BLaER1 (cell line): ENCODE results near the gene ZNF3.

Experiments used
- H3K27ac ChIP-seq: shearing (Covaris generic); formaldehyde crosslinking; 2 replicates; pipeline ENCODE4 v1.8.1; 2022
- H3K27me3 ChIP-seq: shearing (Covaris generic); formaldehyde crosslinking; 2 replicates; pipeline ENCODE4 v1.8.1; 2022
- H3K36me3 ChIP-seq: shearing (Covaris generic); formaldehyde crosslinking; 2 replicates; pipeline ENCODE4 v1.8.1; 2022
- H3K4me1 ChIP-seq: shearing (Covaris generic); formaldehyde crosslinking; 2 replicates; pipeline ENCODE4 v1.8.1; 2022
- H3K4me2 ChIP-seq: shearing (Covaris generic); formaldehyde crosslinking; 2 replicates; pipeline ENCODE4 v1.8.1; 2022
- H3K4me3 ChIP-seq: shearing (Covaris generic); formaldehyde crosslinking; 2 replicates; pipeline ENCODE4 v1.8.1; 2022
- H3K9ac ChIP-seq: shearing (Covaris generic); formaldehyde crosslinking; 2 replicates; pipeline ENCODE4 v1.8.1; 2022
- H3K9me3 ChIP-seq: shearing (Covaris generic); formaldehyde crosslinking; 2 replicates; pipeline ENCODE4 v1.8.1; 2022
- H4K20me1 ChIP-seq: shearing (Covaris generic); formaldehyde crosslinking; 2 replicates; pipeline ENCODE4 v1.8.1; 2022
- Cebpa-rat ChIP-seq: shearing (Covaris generic); IDR thresholded peaks from 2 replicates; pipeline ENCODE4 v1.8.1; 2022

ZNF3 gene

GRCh38 chr7:100090527-100091410 is 9.2 kb upstream of the ZNF3 start:
- peak overlapping the region; percentile 79; the same call in 1 of the 2 replicates for H3K4me2 ChIP-seq
- H4K20me1 ChIP-seq, result peaks cover 52% of the 10 kb centered on the region
- TF ChIP-seq Cebpa-rat, result no peak
- H3K27me3 ChIP-seq, result no peaks in the 10 kb centered on the region
- no peak overlapping the region for H3K4me3 ChIP-seq
- H3K9me3 ChIP-seq, result no peaks in the 10 kb centered on the region
- H3K27ac ChIP-seq, result no peak overlapping the region
- H3K4me1 ChIP-seq, result peaks cover 40% of the 10 kb centered on the region
- peak overlapping the region; percentile 96; the same call in 1 of the 2 replicates for H3K9ac ChIP-seq
- H3K36me3 ChIP-seq, result peaks cover 60% of the 10 kb centered on the region

- Histone ChIP-seq H3K9me3 (no peaks in the 10 kb centered on the region), H3K4me1 (peaks cover 35% of the 10 kb centered on the region), H3K27ac (peak overlapping the region; percentile 91), H3K4me3 (peak overlapping the region; percentile 87), H3K27me3 (no peaks in the 10 kb centered on the region), H3K36me3 (peaks cover 48% of the 10 kb centered on the region), H4K20me1 (peaks cover 41% of the 10 kb centered on the region), H3K4me2 (peak overlapping the region; percentile 79), H3K9ac (peak overlapping the region; percentile 96)
- TF ChIP-seq Cebpa-rat, result no peak
These were observed 8.1 kb upstream of the ZNF3 start for GRCh38 chr7:100089458-100090196.

- Histone ChIP-seq H3K9me3 (no peaks in the 10 kb centered on the region), H3K4me2 (peak within 1 kb of the TSS; percentile 79), H3K27me3 (no peaks in the 10 kb centered on the region), H3K36me3 (peaks cover 40% of the 10 kb centered on the region), H3K4me3 (peak within 1 kb of the TSS; percentile 87), H4K20me1 (peaks cover 33% of the 10 kb centered on the region), H3K4me1 (peaks cover 35% of the 10 kb centered on the region), H3K27ac (peak within 1 kb of the TSS; percentile 91), H3K9ac (peak within 1 kb of the TSS; percentile 96)
- TF ChIP-seq Cebpa-rat, result no peak
These were observed 7.3 kb upstream of the ZNF3 start, which contains the start of gene COPS6 for GRCh38 chr7:100088621-100089457. TSS of gene COPS6 (plus strand) at chr7:100088969. CDS start at chr7:100088991, 22 bp downstream.

GRCh38 chr7:100088095-100088620 is 6.6 kb upstream of the ZNF3 start:
- Histone ChIP-seq H3K4me3 (peak overlapping the region; percentile 87), H3K4me2 (peak overlapping the region; percentile 79), H3K9ac (peak overlapping the region; percentile 96), H3K27me3 (peaks cover 4% of the 10 kb centered on the region; the same call in 1 of the 2 replicates), H3K27ac (peak overlapping the region; percentile 91), H3K4me1 (peaks cover 28% of the 10 kb centered on the region), H3K9me3 (no peaks in the 10 kb centered on the region), H4K20me1 (peaks cover 26% of the 10 kb centered on the region), H3K36me3 (peaks cover 33% of the 10 kb centered on the region)
- TF ChIP-seq Cebpa-rat, result no peak

- no peaks in the 10 kb centered on the region for H3K9me3 ChIP-seq
- H3K9ac ChIP-seq, result no peak overlapping the region
- H3K4me3 ChIP-seq, result no peak overlapping the region
- H3K4me2 ChIP-seq, result no peak overlapping the region
- H4K20me1 ChIP-seq, result peaks cover 17% of the 10 kb centered on the region
- H3K27ac ChIP-seq, result no peak overlapping the region
- no peak for TF ChIP-seq Cebpa-rat
- H3K27me3 ChIP-seq, result peaks cover 13% of the 10 kb centered on the region
- peaks cover 24% of the 10 kb centered on the region for H3K36me3 ChIP-seq
- peaks cover 35% of the 10 kb centered on the region for H3K4me1 ChIP-seq
These were observed 5.7 kb upstream of the ZNF3 start for GRCh38 chr7:100087055-100087750.

GRCh38 chr7:100085515-100085914 is 4.0 kb upstream of the ZNF3 start:
- Histone ChIP-seq H3K9me3 (no peaks in the 10 kb centered on the region), H3K36me3 (peaks cover 7% of the 10 kb centered on the region), H3K4me2 (no peak overlapping the region), H3K27me3 (peaks cover 13% of the 10 kb centered on the region), H3K9ac (no peak overlapping the region), H3K4me1 (peaks cover 32% of the 10 kb centered on the region), H4K20me1 (no peaks in the 10 kb centered on the region; the same call in 1 of the 2 replicates), H3K27ac (no peak overlapping the region), H3K4me3 (no peak overlapping the region)
- no peak for TF ChIP-seq Cebpa-rat

GRCh38 chr7:100082978-100083377 is 1.5 kb upstream of the ZNF3 start:
- H3K27ac ChIP-seq, result no peak overlapping the region
- H3K4me3 ChIP-seq, result no peak overlapping the region
- peak overlapping the region; percentile 71 for H3K4me2 ChIP-seq
- H3K27me3 ChIP-seq, result peaks cover 13% of the 10 kb centered on the region
- H3K9me3 ChIP-seq, result peaks cover 10% of the 10 kb centered on the region
- peaks cover 29% of the 10 kb centered on the region for H3K4me1 ChIP-seq
- peaks cover 25% of the 10 kb centered on the region; the same call in 1 of the 2 replicates for H4K20me1 ChIP-seq
- TF ChIP-seq Cebpa-rat, result no peak
- peaks cover 23% of the 10 kb centered on the region for H3K36me3 ChIP-seq
- H3K9ac ChIP-seq, result no peak overlapping the region

GRCh38 chr7:100080907-100081534 is 502 bp downstream of the ZNF3 start:
- Histone ChIP-seq H3K4me2 (peak overlapping the region; percentile 86), H3K36me3 (peaks cover 43% of the 10 kb centered on the region), H3K9ac (peak overlapping the region; percentile 99), H3K27ac (peak overlapping the region; percentile 99), H3K27me3 (peaks cover 13% of the 10 kb centered on the region), H3K4me3 (peak overlapping the region; percentile 93), H4K20me1 (peaks cover 40% of the 10 kb centered on the region; the same call in 1 of the 2 replicates), H3K9me3 (peaks cover 29% of the 10 kb centered on the region), H3K4me1 (peaks cover 28% of the 10 kb centered on the region)
- TF ChIP-seq Cebpa-rat, result no peak
